BJ (cell line): ENCODE data around the gene RAB7A. TPM values are rescaled to one million over a fixed set of nuclear protein-coding genes. Genes with fewer than 3 reads are reported as not detected.

ENCODE experiments used
- CTCF ChIA-PET: fragments of 350-600 bp; formaldehyde crosslinking; extraction: SDS; loops from one replicate; lab custom pipeline; 2021; ENCODE audit warnings: antibody characterized with exemption, inconsistent platforms; lab: Yijun Ruan, JAX
- POLR2A ChIA-PET: fragments of 300-600 bp; sonication (Branson Sonifier 250); formaldehyde crosslinking; extraction: SDS; loops from one replicate; lab custom pipeline; 2021; ENCODE audit warnings: antibody characterized with exemption; lab: Charles Lee
- DNase-seq: peaks from one replicate; pipeline ENCODE4 v3.0.0-alpha.2; 2011; ENCODE audit warnings: low read depth
- H3K27me3 ChIP-seq: 2 replicates; pipeline ENCODE4 v1.6.0; 2011; ENCODE audit warnings: low read length; ENCODE audit not compliant: control insufficient read depth, insufficient read depth
- H3K36me3 ChIP-seq: 2 replicates; pipeline ENCODE4 v1.5.1; 2011; ENCODE audit warnings: low read length; ENCODE audit not compliant: control insufficient read depth, insufficient read depth
- H3K4me3 ChIP-seq: 2 replicates; pipeline ENCODE4 v1.5.1; 2011; ENCODE audit warnings: low read depth, mild to moderate bottlenecking, control low read depth, low read length
- CTCF ChIP-seq: IDR thresholded peaks from 2 replicates; pipeline ENCODE4 v1.5.1; 2011; ENCODE audit warnings: low read depth, mild to moderate bottlenecking, control low read depth, inconsistent platforms, low read length, moderate library complexity; ENCODE audit not compliant: insufficient read depth
- polyA plus RNA-seq: library from polyadenylated mRNA; depleted of rRNA; stranded (reverse); fragments of >200 nt; gene quantifications from 2 replicates; pipeline ENCODE4 v1.2.3, GENCODE V29; 2011

Gene RAB7A
- polyA plus RNA-seq, 1 experiment, result 202 TPM

DNA sequence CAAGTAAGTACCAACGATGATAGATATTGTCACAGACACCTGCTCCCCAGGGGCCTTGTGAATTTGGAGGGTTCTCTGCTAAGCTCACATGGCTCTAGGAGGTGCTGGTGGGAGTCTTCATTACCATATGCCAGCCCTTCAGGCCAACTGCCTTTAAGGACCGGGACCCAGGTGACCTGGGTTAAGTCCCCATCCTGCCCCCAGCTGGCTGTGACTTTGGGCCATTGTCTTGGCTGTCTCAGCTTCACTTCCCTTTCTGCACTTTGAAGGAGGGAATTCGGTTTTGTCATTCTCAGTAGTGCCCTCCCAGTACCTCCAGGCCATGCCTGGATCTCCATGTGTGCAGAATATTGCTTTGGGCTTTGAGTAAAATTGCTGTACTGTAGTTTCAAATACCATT, 80.6 kb downstream of the RAB7A start:
- no peak for TF ChIP-seq CTCF
- Histone ChIP-seq H3K36me3 (peaks cover 18% of the 10 kb centered on the region), H3K27me3 (no peaks in the 10 kb centered on the region), H3K4me3 (no peak overlapping the region)
- DNase-seq, result no peak
- CTCF ChIA-PET, result interaction anchor here (0.7 to 1.2 kb wide), 2 partner anchors 11 to 15 kb away, joined by 3 to 5 read pairs; no protein-coding TSS in a partner anchor
- POLR2A ChIA-PET, result no interaction called here

DNA sequence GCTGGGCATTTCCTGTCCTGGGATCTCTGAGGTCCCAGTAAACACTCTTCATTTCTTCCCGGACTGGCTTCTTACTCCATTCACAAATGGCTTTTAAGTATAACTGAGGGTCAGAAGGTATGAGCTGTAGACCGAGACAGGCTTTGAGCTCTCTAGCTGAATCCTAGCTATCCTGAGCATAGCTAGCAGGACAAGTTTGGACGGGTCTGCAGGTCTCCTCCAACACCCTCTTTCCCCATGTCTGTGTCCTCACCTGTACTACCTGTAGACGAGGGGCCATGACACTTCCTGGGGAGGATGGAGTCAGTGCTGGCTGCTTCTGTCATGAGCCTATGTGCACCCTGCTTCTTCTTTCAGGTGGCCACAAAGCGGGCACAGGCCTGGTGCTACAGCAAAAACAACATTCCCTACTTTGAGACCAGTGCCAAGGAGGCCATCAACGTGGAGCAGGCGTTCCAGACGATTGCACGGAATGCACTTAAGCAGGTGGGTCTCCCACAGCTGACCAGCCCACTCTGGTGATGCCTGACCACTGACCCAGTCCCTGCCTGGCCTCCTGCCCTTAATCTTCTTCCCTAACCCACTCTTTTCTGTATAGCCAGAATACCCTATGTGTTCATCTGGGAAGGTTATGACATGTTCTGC, 81.3 kb downstream of the RAB7A start:
- POLR2A ChIA-PET, result no interaction called here
- DNase-seq, result no peak
- Histone ChIP-seq H3K27me3 (no peaks in the 10 kb centered on the region), H3K36me3 (peaks cover 18% of the 10 kb centered on the region), H3K4me3 (no peak overlapping the region)
- TF ChIP-seq CTCF, result no peak
- CTCF ChIA-PET, result interaction anchor here (1.2 kb wide), 1 partner anchor 12 kb away, joined by 5 read pairs; no protein-coding TSS in a partner anchor

GRCh38 chr3:128808672-128809071, 82.7 kb downstream of the RAB7A start:
- TF ChIP-seq CTCF, result no peak
- ChIA-PET POLR2A (no interaction called here), CTCF (interaction anchor here (1.2 to 2.0 kb wide), 2 partner anchors 14 to 191 kb away, joined by 3 to 14 read pairs; no protein-coding TSS in a partner anchor)
- Histone ChIP-seq H3K27me3 (no peaks in the 10 kb centered on the region), H3K4me3 (no peak overlapping the region), H3K36me3 (peaks cover 26% of the 10 kb centered on the region)
- DNase-seq, result no peak

GRCh38 chr3:128813097-128813496, 87.1 kb downstream of the RAB7A start:
- POLR2A ChIA-PET, result no interaction called here
- CTCF ChIA-PET, result interaction anchor here (0.8 to 2.3 kb wide), 4 partner anchors 12 to 195 kb away, joined by 3 to 11 read pairs (median 6); no protein-coding TSS in a partner anchor
- no peak overlapping the region for H3K4me3 ChIP-seq
- H3K36me3 ChIP-seq, result peaks cover 15% of the 10 kb centered on the region
- no peaks in the 10 kb centered on the region for H3K27me3 ChIP-seq
- TF ChIP-seq CTCF, result no peak
- DNase-seq, result no peak

GRCh38 chr3:128814060-128814459, 88.1 kb downstream of the RAB7A start:
- no peak for DNase-seq
- no peak for TF ChIP-seq CTCF
- Histone ChIP-seq H3K27me3 (no peaks in the 10 kb centered on the region), H3K36me3 (peaks cover 18% of the 10 kb centered on the region), H3K4me3 (no peak overlapping the region)
- ChIA-PET CTCF (interaction anchor here (1.0 to 2.3 kb wide), 2 partner anchors 19 to 133 kb away, joined by 4 to 9 read pairs; no protein-coding TSS in a partner anchor), POLR2A (no interaction called here)
